AG04450 (cell line): Measurements from ENCODE around the gene CMSS1. TPM values are rescaled to one million over a fixed set of nuclear protein-coding genes. Genes with fewer than 3 reads are reported as not detected.
"Not testable (repeated sequence)": the region's sequence is repeated elsewhere in the genome, so short reads cannot be mapped to it uniquely, and the experiment has no call there.

Experiments
- CTCF ChIA-PET: fragments of 300-600, 350-600 bp; formaldehyde crosslinking; extraction: SDS; loops from one replicate; lab custom pipeline; 2022; ENCODE audit warnings: antibody characterized with exemption, inconsistent platforms; lab: Charles Lee
- POLR2A ChIA-PET: fragments of 350-600 bp; formaldehyde crosslinking; extraction: SDS; loops from one replicate; lab custom pipeline; 2021; ENCODE audit warnings: antibody characterized with exemption, inconsistent platforms; lab: Yijun Ruan, JAX
- DNase-seq: peaks from one replicate; pipeline ENCODE4 v3.0.0-alpha.2; 2011; ENCODE audit warnings: low read depth, low spot score
- H3K27ac ChIP-seq: one replicate; pipeline ENCODE4 v1.5.1; 2012; ENCODE audit warnings: low read depth, low read length, control low read depth
- H3K27me3 ChIP-seq: one replicate; pipeline ENCODE4 v1.6.0; 2012; ENCODE audit warnings: low read length; ENCODE audit not compliant: control insufficient read depth, insufficient read depth
- H3K4me3 ChIP-seq: 2 replicates; pipeline ENCODE4 v1.5.1; 2011; ENCODE audit warnings: mild to moderate bottlenecking, low read depth, low read length, control low read depth
- H3K9me3 ChIP-seq: 2 replicates; pipeline ENCODE4 v1.5.1; 2012; ENCODE audit warnings: low read length; ENCODE audit not compliant: control insufficient read depth, insufficient read depth
- polyA plus RNA-seq: library from polyadenylated mRNA; depleted of rRNA; stranded (reverse); fragments of >200 nt; gene quantifications from 2 replicates; pipeline ENCODE4 v1.2.3, GENCODE V29; 2011; rRNA removed
- small RNA-seq: library from RNA; depleted of rRNA; stranded (forward); fragments of <200 nt; gene quantifications from one replicate; pipeline ENCODE3, GENCODE V24; 2012; ENCODE audit warnings: low read depth; ENCODE audit not compliant: insufficient read length
- TF ChIP-seq, protein P1 (sequence below): IDR thresholded peaks from 2 replicates; pipeline ENCODE4 v1.5.1; 2011; ENCODE audit warnings: low read depth, low read length, control low read depth, inconsistent platforms

The CMSS1 gene
- polyA plus RNA-seq, 1 experiment, result 15.7 TPM

DNA sequence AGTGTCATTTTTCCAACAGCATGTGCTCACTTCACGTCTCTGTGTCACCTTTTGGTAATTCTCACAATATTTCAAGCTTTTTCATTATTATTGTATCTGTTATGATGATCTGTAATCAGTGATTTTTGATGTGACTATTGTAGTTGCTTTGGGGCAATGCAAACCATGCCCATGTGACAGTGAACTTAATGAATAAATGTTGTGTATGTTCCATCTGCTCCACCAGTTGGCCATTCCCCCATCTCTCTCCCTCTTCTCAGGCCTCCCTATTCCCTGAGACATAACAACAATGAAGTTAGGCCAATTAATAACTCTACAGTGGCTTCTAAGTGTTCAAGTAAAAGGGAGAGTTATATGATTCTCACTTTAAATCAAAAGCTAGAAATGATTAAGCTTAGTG is 410.6 kb downstream of the CMSS1 start:
- Histone ChIP-seq H3K27ac (no peak overlapping the region), H3K4me3 (no peak overlapping the region), H3K9me3 (peaks cover 9% of the 10 kb centered on the region), H3K27me3 (no peaks in the 10 kb centered on the region)
- DNase-seq, result no peak
- ChIA-PET POLR2A (no interaction called here), CTCF (interaction anchor here (0.6 kb wide), 1 partner anchor 385 kb away, joined by 4 read pairs; no protein-coding TSS in a partner anchor)
- TF ChIP-seq, protein P1, sequence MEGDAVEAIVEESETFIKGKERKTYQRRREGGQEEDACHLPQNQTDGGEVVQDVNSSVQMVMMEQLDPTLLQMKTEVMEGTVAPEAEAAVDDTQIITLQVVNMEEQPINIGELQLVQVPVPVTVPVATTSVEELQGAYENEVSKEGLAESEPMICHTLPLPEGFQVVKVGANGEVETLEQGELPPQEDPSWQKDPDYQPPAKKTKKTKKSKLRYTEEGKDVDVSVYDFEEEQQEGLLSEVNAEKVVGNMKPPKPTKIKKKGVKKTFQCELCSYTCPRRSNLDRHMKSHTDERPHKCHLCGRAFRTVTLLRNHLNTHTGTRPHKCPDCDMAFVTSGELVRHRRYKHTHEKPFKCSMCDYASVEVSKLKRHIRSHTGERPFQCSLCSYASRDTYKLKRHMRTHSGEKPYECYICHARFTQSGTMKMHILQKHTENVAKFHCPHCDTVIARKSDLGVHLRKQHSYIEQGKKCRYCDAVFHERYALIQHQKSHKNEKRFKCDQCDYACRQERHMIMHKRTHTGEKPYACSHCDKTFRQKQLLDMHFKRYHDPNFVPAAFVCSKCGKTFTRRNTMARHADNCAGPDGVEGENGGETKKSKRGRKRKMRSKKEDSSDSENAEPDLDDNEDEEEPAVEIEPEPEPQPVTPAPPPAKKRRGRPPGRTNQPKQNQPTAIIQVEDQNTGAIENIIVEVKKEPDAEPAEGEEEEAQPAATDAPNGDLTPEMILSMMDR, result no peak

- H3K9me3 ChIP-seq, DNase-seq, CTCF ChIA-PET, H3K27me3 ChIP-seq, H3K4me3 ChIP-seq, H3K27ac ChIP-seq: not testable (repeated sequence)
- POLR2A ChIA-PET, result interaction anchor here (0.7 kb wide), 1 partner anchor 257 kb away, joined by 3 read pairs; no protein-coding TSS in a partner anchor
Observed at GRCh38 chr3:100229188-100229587, 411.5 kb downstream of the CMSS1 start.

DNA sequence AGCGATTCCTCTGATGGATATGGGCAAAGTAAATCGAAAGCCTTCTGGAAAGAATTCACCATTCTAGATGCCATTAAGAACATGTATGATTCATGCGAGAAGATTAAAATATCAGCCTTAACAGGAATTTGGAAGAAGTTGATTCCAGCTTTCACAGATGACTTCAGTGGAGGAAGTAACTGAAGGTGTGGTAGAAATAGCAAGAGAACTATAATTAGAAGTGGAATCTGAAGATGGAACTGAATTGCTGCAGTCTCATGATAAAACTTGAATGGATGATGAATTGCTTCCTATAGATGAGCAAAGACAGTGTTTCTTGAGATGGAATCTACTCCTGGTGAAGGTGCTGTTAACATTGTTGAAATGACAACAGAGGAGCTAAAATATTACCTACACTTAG is 413.0 kb downstream of the CMSS1 start:
- no peaks in the 10 kb centered on the region for H3K27me3 ChIP-seq
- DNase-seq, result no peak
- H3K27ac ChIP-seq, result no peak overlapping the region
- ChIA-PET CTCF (interaction anchor here (0.6 kb wide), 1 partner anchor 289 kb away, joined by 3 read pairs; no protein-coding TSS in a partner anchor), POLR2A (no interaction called here)
- no peak overlapping the region for H3K4me3 ChIP-seq
- H3K9me3 ChIP-seq, result peaks cover 5% of the 10 kb centered on the region
- TF ChIP-seq, protein P1, result no peak

Small RNA genes within 50 kb of the gene (small RNA-seq; reads per million reads assigned to genes)
- gene MIR3921, result not detected

Other genes starting within 250 kb of the CMSS1 start
- 101 and 147 TPM in 2 replicates for gene COL8A1, start 179.3 kb upstream of the CMSS1 start, polyA plus RNA-seq